Neutrophil (primary cell): ENCODE data around the gene DISC1.
"Not testable (repeated sequence)": the region's sequence is repeated elsewhere in the genome, so short reads cannot be mapped to it uniquely, and the experiment has no call there.

Experiments
- H3K27ac ChIP-seq: fragments of 200-600 bp; sonication (generic); 2 replicates; pipeline ENCODE4 v1.5.1; 2016; ENCODE audit warnings: mild to moderate bottlenecking, moderate library complexity
- H3K27me3 ChIP-seq: fragments of 200-600 bp; sonication (generic); 2 replicates; pipeline ENCODE4 v1.6.0; 2016; ENCODE audit warnings: mild to moderate bottlenecking
- H3K36me3 ChIP-seq: fragments of 200-600 bp; sonication (generic); 2 replicates; pipeline ENCODE4 v1.5.1; 2017
- H3K4me1 ChIP-seq, 2 experiments: fragments of 200-600 bp in 1 of 2; sonication (generic) in 1 of 2; 1 replicate in 1 of 2; 2 replicates in 1 of 2; pipeline versions ENCODE4 v1.5.1 to v1.6.1; 2013 to 2016; ENCODE audit warnings: low read depth in 1 of 2, low read length in 1 of 2, mild to moderate bottlenecking in 1 of 2, moderate library complexity in 1 of 2; ENCODE audit not compliant: control insufficient read depth in 1 of 2, insufficient read depth in 1 of 2
- H3K4me3 ChIP-seq, 2 experiments: fragments of 200-600 bp in 1 of 2; sonication (generic) in 1 of 2; 1 replicate in 1 of 2; 2 replicates in 1 of 2; pipeline ENCODE4 v1.5.1; 2013 to 2016; ENCODE audit warnings: low read depth in 1 of 2, low read length in 1 of 2, mild to moderate bottlenecking in 1 of 2, moderate library complexity in 1 of 2
- H3K9me3 ChIP-seq: fragments of 200-600 bp; sonication (generic); 2 replicates; pipeline ENCODE4 v1.5.1; 2016
- CTCF ChIP-seq: fragments of 200-600 bp; sonication (generic); IDR thresholded peaks from 2 replicates; pipeline ENCODE4 v1.5.1; 2016; ENCODE audit warnings: antibody characterized with exemption

DISC1 gene

GRCh38 chr1:231757101-231757404 lies 130.5 kb downstream of the DISC1 start:
- no peaks in the 10 kb centered on the region for H3K36me3 ChIP-seq
- no peaks in the 10 kb centered on the region for H3K9me3 ChIP-seq
- peak overlapping the region; percentile 43 for H3K27ac ChIP-seq
- H3K27me3 ChIP-seq: no peaks in the 10 kb centered on the region
- no peak for TF ChIP-seq CTCF
- peak overlapping the region; percentile 34 to 51 for H3K4me3 ChIP-seq
- peaks cover 36 to 48% of the 10 kb centered on the region in 2 experiments for H3K4me1 ChIP-seq

- Histone ChIP-seq H3K27me3 (no peaks in the 10 kb centered on the region), H3K36me3 (no peaks in the 10 kb centered on the region), H3K4me1 (peaks cover 43 to 55% of the 10 kb centered on the region in 2 experiments), H3K27ac (no peak overlapping the region), H3K9me3 (no peaks in the 10 kb centered on the region), H3K4me3 (no peak overlapping the region)
- no peak for TF ChIP-seq CTCF
Measured at GRCh38 chr1:231757759-231758158, 131.2 kb downstream of the DISC1 start.

GRCh38 chr1:231761252-231761651 lies 134.7 kb downstream of the DISC1 start:
- Histone ChIP-seq H3K4me1 (peaks cover 61 to 76% of the 10 kb centered on the region in 2 experiments), H3K27me3 (no peaks in the 10 kb centered on the region), H3K4me3 (peak overlapping the region in 1 of 2 experiments; percentile 3), H3K27ac (peak overlapping the region; percentile 60), H3K36me3 (no peaks in the 10 kb centered on the region), H3K9me3 (no peaks in the 10 kb centered on the region)
- TF ChIP-seq CTCF: no peak

GRCh38 chr1:231761747-231762541 lies 135.4 kb downstream of the DISC1 start:
- H3K9me3 ChIP-seq: no peaks in the 10 kb centered on the region
- peak overlapping the region; percentile 60 for H3K27ac ChIP-seq
- H3K36me3 ChIP-seq: no peaks in the 10 kb centered on the region
- TF ChIP-seq CTCF: no peak
- peaks cover 62 to 71% of the 10 kb centered on the region in 2 experiments for H3K4me1 ChIP-seq
- peak overlapping the region in 1 of 2 experiments; percentile 3 for H3K4me3 ChIP-seq
- H3K27me3 ChIP-seq: no peaks in the 10 kb centered on the region

- no peaks in the 10 kb centered on the region for H3K9me3 ChIP-seq
- no peak overlapping the region for H3K4me3 ChIP-seq
- TF ChIP-seq CTCF: no peak
- H3K4me1 ChIP-seq: peaks cover 47 to 56% of the 10 kb centered on the region in 2 experiments
- H3K27me3 ChIP-seq: no peaks in the 10 kb centered on the region
- no peaks in the 10 kb centered on the region for H3K36me3 ChIP-seq
- H3K27ac ChIP-seq: peak overlapping the region; percentile 66
Measured at GRCh38 chr1:231763456-231763855, 136.9 kb downstream of the DISC1 start.

GRCh38 chr1:231765825-231766224 lies 139.2 kb downstream of the DISC1 start:
- H3K9me3 ChIP-seq, H3K27ac ChIP-seq, H3K36me3 ChIP-seq, H3K27me3 ChIP-seq, H3K4me3 ChIP-seq: not testable (repeated sequence)
- H3K4me1 ChIP-seq: peaks cover 36 to 40% of the 10 kb centered on the region in 2 experiments
